ENCODE data around the gene PSEN1. TPM values are rescaled to one million over a fixed set of nuclear protein-coding genes. Genes with fewer than 3 reads are reported as not detected.

PSEN1 gene
- polyA plus RNA-seq, 1 of the 3 experiments (the other 2 are of a cell fraction): 9.0 TPM

- H3F3A ChIP-seq (replicated peaks; ENCODE audit: insufficient read depth): peaks cover 6% of the 10 kb centered on the region
- H3K79me2 ChIP-seq (ENCODE audit: insufficient read depth): no peaks in the 10 kb centered on the region
- H3K27ac ChIP-seq (ENCODE audit: low read depth in 2 of 2, low read length in 1 of 2): no peak overlapping the region
- no peak overlapping the region for H3K4me2 ChIP-seq
- H4K20me1 ChIP-seq (ENCODE audit: insufficient read depth): 0 out of 2 replicates have a peak, but pooled peaks cover 3% of the 10 kb centered on the region
- no peak for DNase-seq
- H3K9me3 ChIP-seq: no peaks in the 10 kb centered on the region
- H2AFZ ChIP-seq (ENCODE audit: low read depth): no peak overlapping the region
- H3K27me3 ChIP-seq (ENCODE audit: insufficient read depth): no peaks in the 10 kb centered on the region
- POLR2A ChIA-PET: no interaction called here
- TF ChIP-seq FOXM1 (IDR thresholded peaks at IDR 0.05; ENCODE audit: low read depth) (no peak), GATA2 (CRISPR knock-in tag; IDR thresholded peaks at IDR 0.05) (no peak), TEAD4 (IDR thresholded peaks at IDR 0.05; ENCODE audit: borderline replicate concordance, insufficient read depth) (no peak), CHD2 (IDR thresholded peaks at IDR 0.05; ENCODE audit: low read length, partially characterized antibody) (no peak), USF1 (IDR thresholded peaks at IDR 0.05; ENCODE audit: borderline replicate concordance, low read depth) (no peak), RFX5 (IDR thresholded peaks at IDR 0.05; ENCODE audit: low read length) (no peak), MXI1 (IDR thresholded peaks at IDR 0.05; ENCODE audit: low read depth, low read length) (no peak), RCOR1 (IDR thresholded peaks at IDR 0.05; ENCODE audit: low read length) (no peak), FOXJ3 (CRISPR knock-in tag; IDR thresholded peaks at IDR 0.05) (no peak)
- TF ChIP-seq, protein P1, sequence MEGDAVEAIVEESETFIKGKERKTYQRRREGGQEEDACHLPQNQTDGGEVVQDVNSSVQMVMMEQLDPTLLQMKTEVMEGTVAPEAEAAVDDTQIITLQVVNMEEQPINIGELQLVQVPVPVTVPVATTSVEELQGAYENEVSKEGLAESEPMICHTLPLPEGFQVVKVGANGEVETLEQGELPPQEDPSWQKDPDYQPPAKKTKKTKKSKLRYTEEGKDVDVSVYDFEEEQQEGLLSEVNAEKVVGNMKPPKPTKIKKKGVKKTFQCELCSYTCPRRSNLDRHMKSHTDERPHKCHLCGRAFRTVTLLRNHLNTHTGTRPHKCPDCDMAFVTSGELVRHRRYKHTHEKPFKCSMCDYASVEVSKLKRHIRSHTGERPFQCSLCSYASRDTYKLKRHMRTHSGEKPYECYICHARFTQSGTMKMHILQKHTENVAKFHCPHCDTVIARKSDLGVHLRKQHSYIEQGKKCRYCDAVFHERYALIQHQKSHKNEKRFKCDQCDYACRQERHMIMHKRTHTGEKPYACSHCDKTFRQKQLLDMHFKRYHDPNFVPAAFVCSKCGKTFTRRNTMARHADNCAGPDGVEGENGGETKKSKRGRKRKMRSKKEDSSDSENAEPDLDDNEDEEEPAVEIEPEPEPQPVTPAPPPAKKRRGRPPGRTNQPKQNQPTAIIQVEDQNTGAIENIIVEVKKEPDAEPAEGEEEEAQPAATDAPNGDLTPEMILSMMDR (IDR thresholded peaks at IDR 0.05): no peak
- H3K4me1 ChIP-seq (ENCODE audit: control insufficient read depth in 1 of 2, insufficient read depth in 2 of 2, low read depth in 1 of 2, low read length in 1 of 2): peaks cover 6 to 11% of the 10 kb centered on the region in 2 experiments; a peak in 2 of 4 replicates
- no peaks in the 10 kb centered on the region for H3K9me2 ChIP-seq
- H3K9ac ChIP-seq: no peak overlapping the region
- no peak overlapping the region for H3K4me3 ChIP-seq (ENCODE audit: low read depth in 2 of 2, low read length in 1 of 2)
- CTCF ChIA-PET: interaction anchor here (0.8 kb wide), 1 partner anchor 246 kb away, joined by 3 read pairs; no protein-coding TSS in a partner anchor
- peaks cover 5 to 22% of the 10 kb centered on the region in 2 experiments for H3K36me3 ChIP-seq (replicated peaks in 1 of 2; ENCODE audit: control insufficient read depth in 1 of 2, insufficient read depth in 2 of 2, low read length in 1 of 2)
- 86% methylated on average over 4 of the region's 4 CpGs for WGBS (ENCODE audit: low lambda C conversion rate)
These were observed 89.2 kb downstream of the PSEN1 start for GRCh38 chr14:73225496-73225895.

- WGBS (ENCODE audit: low lambda C conversion rate): 33% methylated on average over 24 of the region's 25 CpGs
- TF ChIP-seq, protein P2, sequence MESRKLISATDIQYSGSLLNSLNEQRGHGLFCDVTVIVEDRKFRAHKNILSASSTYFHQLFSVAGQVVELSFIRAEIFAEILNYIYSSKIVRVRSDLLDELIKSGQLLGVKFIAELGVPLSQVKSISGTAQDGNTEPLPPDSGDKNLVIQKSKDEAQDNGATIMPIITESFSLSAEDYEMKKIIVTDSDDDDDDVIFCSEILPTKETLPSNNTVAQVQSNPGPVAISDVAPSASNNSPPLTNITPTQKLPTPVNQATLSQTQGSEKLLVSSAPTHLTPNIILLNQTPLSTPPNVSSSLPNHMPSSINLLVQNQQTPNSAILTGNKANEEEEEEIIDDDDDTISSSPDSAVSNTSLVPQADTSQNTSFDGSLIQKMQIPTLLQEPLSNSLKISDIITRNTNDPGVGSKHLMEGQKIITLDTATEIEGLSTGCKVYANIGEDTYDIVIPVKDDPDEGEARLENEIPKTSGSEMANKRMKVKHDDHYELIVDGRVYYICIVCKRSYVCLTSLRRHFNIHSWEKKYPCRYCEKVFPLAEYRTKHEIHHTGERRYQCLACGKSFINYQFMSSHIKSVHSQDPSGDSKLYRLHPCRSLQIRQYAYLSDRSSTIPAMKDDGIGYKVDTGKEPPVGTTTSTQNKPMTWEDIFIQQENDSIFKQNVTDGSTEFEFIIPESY (IDR thresholded peaks at IDR 0.05; ENCODE audit: borderline replicate concordance, low read depth): 0 out of 2 replicates have a peak, but pooled peaks have one; percentile 28
- TF ChIP-seq GATA2 (CRISPR knock-in tag; IDR thresholded peaks at IDR 0.05) (no peak), JUND (IDR thresholded peaks at IDR 0.05) (peak; percentile 46), TAF1 (IDR thresholded peaks at IDR 0.05; ENCODE audit: borderline replicate concordance, low read depth, low read length) (no peak), NFIC (IDR thresholded peaks at IDR 0.05; ENCODE audit: borderline replicate concordance) (peak; percentile 82), RAD21 (IDR thresholded peaks at IDR 0.05; ENCODE audit: low read length) (no peak), RXRA (IDR thresholded peaks at IDR 0.05; ENCODE audit: borderline replicate concordance, low read depth) (peak; percentile 89), EP300 (IDR thresholded peaks at IDR 0.05; ENCODE audit: borderline replicate concordance in 1 of 2, low read depth in 1 of 2, low read length in 1 of 2) (peak in 1 of 2 experiments; percentile 26; a peak in 1 of 4 replicates), FOSL2 (IDR thresholded peaks at IDR 0.05; ENCODE audit: borderline replicate concordance, low read depth) (peak; percentile 73), TCF12 (IDR thresholded peaks at IDR 0.05) (peak; percentile 70)
- Histone ChIP-seq H4K20me1 (ENCODE audit: insufficient read depth) (0 out of 2 replicates have a peak, but pooled peaks cover 3% of the 10 kb centered on the region), H3K4me2 (peak overlapping the region; percentile 65; the same call in 1 of the 2 replicates), H3K9me3 (no peaks in the 10 kb centered on the region), H3K36me3 (replicated peaks in 1 of 2; ENCODE audit: control insufficient read depth in 1 of 2, insufficient read depth in 2 of 2, low read length in 1 of 2) (peaks cover 0 to 3% of the 10 kb centered on the region in 2 experiments), H3K27me3 (ENCODE audit: insufficient read depth) (no peaks in the 10 kb centered on the region), H3K4me3 (ENCODE audit: low read depth in 2 of 2, low read length in 1 of 2) (peak overlapping the region in 1 of 2 experiments; percentile 18; a peak in 1 of 4 replicates), H3K9ac (no peak overlapping the region), H3K27ac (ENCODE audit: low read depth in 2 of 2, low read length in 1 of 2) (peak overlapping the region; percentile 17 to 71; a peak in 2 of 4 replicates), H3K9me2 (no peaks in the 10 kb centered on the region), H3F3A (replicated peaks; ENCODE audit: insufficient read depth) (peaks cover 6% of the 10 kb centered on the region), H3K79me2 (ENCODE audit: insufficient read depth) (no peaks in the 10 kb centered on the region), H3K4me1 (ENCODE audit: control insufficient read depth in 1 of 2, insufficient read depth in 2 of 2, low read depth in 1 of 2, low read length in 1 of 2) (peaks cover 6 to 11% of the 10 kb centered on the region in 2 experiments; a peak in 2 of 4 replicates), H2AFZ (ENCODE audit: low read depth) (no peak overlapping the region)
- ChIA-PET CTCF (interaction anchor here (0.9 to 1.2 kb wide), 2 partner anchors 67 to 244 kb away, joined by 3 to 4 read pairs; no protein-coding TSS in a partner anchor), POLR2A (no interaction called here)
- peak; percentile 41 for DNase-seq
These were observed 91.8 kb downstream of the PSEN1 start for GRCh38 chr14:73227812-73228781.
